HUES64 (cell line): ENCODE measurements around the gene ADSL.
A peak's percentile ranks its signal among the peaks of the same experiment; 100 is the strongest.

ENCODE experiments used
- H3K27ac ChIP-seq: 2 replicates; pipeline ENCODE4 v1.7.0; 2013; ENCODE audit warnings: low read depth, low read length, inconsistent platforms
- H3K27me3 ChIP-seq: 2 replicates; pipeline ENCODE4 v1.6.1; 2013; ENCODE audit warnings: mild to moderate bottlenecking, low read length; ENCODE audit not compliant: insufficient read depth
- H3K36me3 ChIP-seq: 2 replicates; pipeline ENCODE4 v1.6.1; 2013; ENCODE audit warnings: mild to moderate bottlenecking, low read length; ENCODE audit not compliant: insufficient read depth
- H3K4me1 ChIP-seq: 2 replicates; pipeline ENCODE4 v1.6.1; 2013; ENCODE audit warnings: mild to moderate bottlenecking, low read length, moderate library complexity; ENCODE audit not compliant: insufficient read depth
- H3K4me3 ChIP-seq: 2 replicates; pipeline ENCODE4 v1.5.1; 2013; ENCODE audit warnings: mild to moderate bottlenecking, low read length, moderate library complexity
- H3K9ac ChIP-seq: 2 replicates; pipeline ENCODE4 v1.6.1; 2013; ENCODE audit warnings: mild to moderate bottlenecking, low read depth, low read length
- H3K9me3 ChIP-seq: 2 replicates; pipeline ENCODE4 v1.6.1; 2013; ENCODE audit warnings: low read depth, low read length; ENCODE audit not compliant: insufficient read depth
- WGBS: fragments of 150-250, 120-280 bp; methylation state at CpG from one replicate; pipeline ENCODE4 v1.1.7; 2013; ENCODE audit warnings: missing lambda C conversion rate; 5-methylcytosine and 5-hydroxymethylcytosine counted together

Gene ADSL

GRCh38 chr22:40418366-40419201 is 72.3 kb downstream of the ADSL start:
- Histone ChIP-seq H3K4me3 (no peak overlapping the region), H3K9me3 (no peaks in the 10 kb centered on the region), H3K36me3 (peaks cover 41% of the 10 kb centered on the region), H3K27ac (no peak overlapping the region), H3K9ac (peak overlapping the region; percentile 23; the same call in 1 of the 2 replicates), H3K27me3 (no peaks in the 10 kb centered on the region), H3K4me1 (no peaks in the 10 kb centered on the region)
- WGBS = 91% methylated on average over 42 of the region's 42 CpGs

GRCh38 chr22:40419718-40420117 is 73.4 kb downstream of the ADSL start:
- Histone ChIP-seq H3K27ac (no peak overlapping the region), H3K9ac (no peak overlapping the region), H3K36me3 (peaks cover 45% of the 10 kb centered on the region), H3K9me3 (no peaks in the 10 kb centered on the region), H3K27me3 (no peaks in the 10 kb centered on the region), H3K4me3 (no peak overlapping the region), H3K4me1 (no peaks in the 10 kb centered on the region)
- 95% methylated on average over 8 of the region's 8 CpGs for WGBS

- H3K27ac ChIP-seq = no peak overlapping the region
- no peaks in the 10 kb centered on the region for H3K9me3 ChIP-seq
- H3K27me3 ChIP-seq = no peaks in the 10 kb centered on the region
- H3K4me1 ChIP-seq = no peaks in the 10 kb centered on the region
- peaks cover 49% of the 10 kb centered on the region for H3K36me3 ChIP-seq
- H3K9ac ChIP-seq = no peak overlapping the region
- WGBS = 93% methylated on average over 18 of the region's 18 CpGs
- no peak overlapping the region for H3K4me3 ChIP-seq
These were observed 74.2 kb downstream of the ADSL start for GRCh38 chr22:40420341-40421081.

GRCh38 chr22:40421082-40421350 is 74.7 kb downstream of the ADSL start:
- H3K4me1 ChIP-seq = no peaks in the 10 kb centered on the region
- H3K4me3 ChIP-seq = no peak overlapping the region
- no peak overlapping the region for H3K27ac ChIP-seq
- H3K27me3 ChIP-seq = no peaks in the 10 kb centered on the region
- no peak overlapping the region for H3K9ac ChIP-seq
- peaks cover 53% of the 10 kb centered on the region for H3K36me3 ChIP-seq
- 93% methylated on average over 4 of the region's 4 CpGs for WGBS
- H3K9me3 ChIP-seq = no peaks in the 10 kb centered on the region

- Histone ChIP-seq H3K4me3 (no peak overlapping the region), H3K27ac (no peak overlapping the region), H3K27me3 (no peaks in the 10 kb centered on the region), H3K9me3 (no peaks in the 10 kb centered on the region), H3K4me1 (no peaks in the 10 kb centered on the region), H3K36me3 (peaks cover 52% of the 10 kb centered on the region), H3K9ac (no peak overlapping the region)
- 94% methylated on average over 1 of the region's 1 CpG for WGBS
These were observed 75.6 kb downstream of the ADSL start for GRCh38 chr22:40421941-40422340.

GRCh38 chr22:40422558-40423309 is 76.4 kb downstream of the ADSL start:
- H3K9ac ChIP-seq = no peak overlapping the region
- H3K4me3 ChIP-seq = no peak overlapping the region
- H3K27ac ChIP-seq = no peak overlapping the region
- H3K36me3 ChIP-seq = peaks cover 51% of the 10 kb centered on the region
- H3K9me3 ChIP-seq = no peaks in the 10 kb centered on the region
- no peaks in the 10 kb centered on the region for H3K27me3 ChIP-seq
- WGBS = 95% methylated on average over 9 of the region's 9 CpGs
- H3K4me1 ChIP-seq = no peaks in the 10 kb centered on the region

- Histone ChIP-seq H3K27ac (no peak overlapping the region), H3K27me3 (no peaks in the 10 kb centered on the region), H3K9ac (no peak overlapping the region), H3K36me3 (peaks cover 49% of the 10 kb centered on the region), H3K4me3 (no peak overlapping the region), H3K9me3 (no peaks in the 10 kb centered on the region), H3K4me1 (no peaks in the 10 kb centered on the region)
- WGBS = 94% methylated on average over 5 of the region's 5 CpGs
These were observed 77.0 kb downstream of the ADSL start for GRCh38 chr22:40423310-40423688.

- WGBS = 95% methylated on average over 17 of the region's 17 CpGs
- H3K9me3 ChIP-seq = no peaks in the 10 kb centered on the region
- peaks cover 55% of the 10 kb centered on the region for H3K36me3 ChIP-seq
- no peaks in the 10 kb centered on the region for H3K27me3 ChIP-seq
- H3K27ac ChIP-seq = no peak overlapping the region
- H3K9ac ChIP-seq = no peak overlapping the region
- H3K4me3 ChIP-seq = no peak overlapping the region
- H3K4me1 ChIP-seq = no peaks in the 10 kb centered on the region
These were observed 77.8 kb downstream of the ADSL start for GRCh38 chr22:40423882-40424640.

GRCh38 chr22:40425082-40425481 is 78.8 kb downstream of the ADSL start:
- peaks cover 58% of the 10 kb centered on the region for H3K36me3 ChIP-seq
- WGBS = 92% methylated on average over 5 of the region's 5 CpGs

GRCh38 chr22:40426594-40427333 is 80.5 kb downstream of the ADSL start:
- Histone ChIP-seq H3K4me3 (no peak overlapping the region), H3K27ac (no peak overlapping the region), H3K36me3 (peaks cover 54% of the 10 kb centered on the region), H3K9ac (no peak overlapping the region), H3K27me3 (no peaks in the 10 kb centered on the region), H3K4me1 (no peaks in the 10 kb centered on the region), H3K9me3 (no peaks in the 10 kb centered on the region)
- WGBS = 93% methylated on average over 9 of the region's 9 CpGs

More at GRCh38 chr22:40425082-40425481, 78.8 kb downstream of the ADSL start:
- Histone ChIP-seq H3K9ac (no peak overlapping the region), H3K4me3 (no peak overlapping the region), H3K9me3 (no peaks in the 10 kb centered on the region), H3K27ac (no peak overlapping the region), H3K4me1 (no peaks in the 10 kb centered on the region), H3K27me3 (no peaks in the 10 kb centered on the region)
